ENCODE measurements around the gene TESK1. TPM values are rescaled to one million over a fixed set of nuclear protein-coding genes. Genes with fewer than 3 reads are reported as not detected.

TESK1 gene
- total RNA-seq, 2 experiments from 2014 or later: 42.2 to 42.8 TPM

DNA sequence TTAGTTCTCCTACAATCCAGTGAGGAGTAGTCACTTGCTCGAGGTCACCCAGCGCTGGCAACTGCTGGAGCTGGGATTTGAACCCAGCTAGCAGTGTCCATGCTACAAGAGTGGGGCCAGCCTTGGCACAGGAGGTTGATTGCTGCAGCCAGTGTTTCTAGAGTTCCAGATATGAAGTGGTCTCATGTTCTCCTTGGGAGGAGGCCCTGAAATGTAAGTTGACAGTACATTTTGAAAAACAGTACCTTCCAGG lies 53.8 kb downstream of the TESK1 start:
- Mint-ChIP-seq H3K27ac (peak overlapping the region; percentile 83), H3K36me3 (peaks cover 35% of the 10 kb centered on the region), H3K4me1 (peaks cover 68% of the 10 kb centered on the region), H3K9me3 (no peaks in the 10 kb centered on the region), H3K27me3 (no peaks in the 10 kb centered on the region), H3K4me3 (peak overlapping the region; percentile 92)
- ATAC-seq (ENCODE audit: low read depth) (no peak), DNase-seq (no peak)
- POLR2A ChIA-PET: interaction anchor here (1.0 to 10.6 kb wide), 11 partner anchors 10 to 90 kb away, joined by 3 to 214 read pairs (median 13); partner anchors contain the start of genes CD72, CREB3, GBA2 and RGP1

DNA sequence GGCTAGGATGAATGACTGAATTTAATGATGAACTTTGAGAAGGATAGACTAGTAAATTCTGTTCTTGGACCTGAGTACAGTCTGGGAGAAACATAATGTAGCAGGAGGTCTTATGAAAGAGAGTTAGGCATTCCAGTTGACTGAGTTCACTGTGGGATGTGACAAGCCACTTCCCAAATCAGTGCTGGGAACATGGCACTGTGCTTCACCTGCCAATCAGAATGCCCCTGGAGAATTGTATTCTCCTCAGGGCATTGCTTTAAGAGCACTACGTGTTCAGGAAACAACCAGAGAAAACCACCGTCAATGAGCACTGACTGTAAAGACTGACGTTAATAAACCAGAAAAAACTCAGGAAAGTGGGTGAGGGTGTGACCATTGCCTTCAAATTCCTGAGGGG lies 54.3 kb downstream of the TESK1 start:
- Mint-ChIP-seq H3K27me3 (no peaks in the 10 kb centered on the region), H3K9me3 (no peaks in the 10 kb centered on the region), H3K4me3 (peak overlapping the region; percentile 92), H3K4me1 (peaks cover 73% of the 10 kb centered on the region), H3K27ac (peak overlapping the region; percentile 83), H3K36me3 (peaks cover 35% of the 10 kb centered on the region)
- DNase-seq: no peak
- no peak for ATAC-seq (ENCODE audit: low read depth)
- POLR2A ChIA-PET: interaction anchor here (1.0 to 10.6 kb wide), 10 partner anchors 11 to 90 kb away, joined by 3 to 214 read pairs (median 13); partner anchors contain the start of genes CD72, CREB3, GBA2 and RGP1

Small RNA genes lying within 50 kb of the gene (microRNA-seq; reads per million reads assigned to microRNA genes)
- not detected for gene MIR4667

Other genes with a start within 250 kb of the TESK1 start
- 1 to 10 TPM; 2.1 to 2.3 TPM for gene RUSC2, start 115.2 kb upstream of the TESK1 start, total RNA-seq
- gene CD72, start 13.2 kb downstream of the TESK1 start, total RNA-seq: 10 to 100 TPM; 15.3 to 18.4 TPM
- 100 to 1,000 TPM; 174 to 195 TPM for gene SIT1, start 45.7 kb downstream of the TESK1 start, total RNA-seq
- gene RMRP, start 52.8 kb downstream of the TESK1 start, total RNA-seq: over 10,000 TPM; 10,447 to 10,452 TPM
- 10 to 100 TPM; 32.7 to 36.3 TPM for gene CCDC107, start 53.0 kb downstream of the TESK1 start, total RNA-seq
- gene ARHGEF39, start 59.9 kb downstream of the TESK1 start, total RNA-seq: 10 to 100 TPM; 13.1 to 13.4 TPM
- gene CA9, start 68.7 kb downstream of the TESK1 start, total RNA-seq: 1 to 10 TPM in 1 of 2 experiments, under 1 TPM in 1; 0.86 to 1.2 TPM
- 10 to 100 TPM; 35.7 to 36.9 TPM for gene TPM2, start 84.7 kb downstream of the TESK1 start, total RNA-seq
- 100 to 1,000 TPM; 381 to 388 TPM for gene TLN1, start 126.9 kb downstream of the TESK1 start, total RNA-seq
- 10 to 100 TPM; 21.1 to 24.1 TPM for gene CREB3, start 127.4 kb downstream of the TESK1 start, total RNA-seq
- 10 to 100 TPM; 60.1 to 62.2 TPM for gene GBA2, start 144.0 kb downstream of the TESK1 start, total RNA-seq
- 10 to 100 TPM; 26.9 to 29.1 TPM for gene RGP1, start 144.0 kb downstream of the TESK1 start, total RNA-seq
- gene MSMP, start 149.0 kb downstream of the TESK1 start, total RNA-seq: not detected
- 10 to 100 TPM; 13.5 to 13.7 TPM for gene NPR2, start 186.3 kb downstream of the TESK1 start, total RNA-seq
- gene SPAG8, start 207.0 kb downstream of the TESK1 start, total RNA-seq: 1 to 10 TPM; 3.4 to 4.6 TPM
- gene HINT2, start 209.8 kb downstream of the TESK1 start, total RNA-seq: 10 to 100 TPM; 54.3 to 56.4 TPM
- gene FAM221B, start 223.5 kb downstream of the TESK1 start, total RNA-seq: not detected
- 1 to 10 TPM; 5.9 to 6.1 TPM for gene TMEM8B, start 224.0 kb downstream of the TESK1 start, total RNA-seq

All from activated naive CD8-positive, alpha-beta T cell treated with anti-CD3 and anti-CD28 coated beads, Interleukin-2, amount 10 ng/mL, durations not matched to agents 7 days and 5 days (primary cell).